HUES48 (cell line): Measurements from ENCODE around the gene PCSK4.
"Not testable (repeated sequence)": the region's sequence is repeated elsewhere in the genome, so short reads cannot be mapped to it uniquely, and the experiment has no call there.

Experiments
- H3K27ac ChIP-seq: one replicate; pipeline ENCODE4 v1.7.0; 2013; ENCODE audit warnings: low read depth, low read length, inconsistent platforms
- H3K27me3 ChIP-seq: 2 replicates; pipeline ENCODE4 v1.6.1; 2013; ENCODE audit warnings: mild to moderate bottlenecking, low read length; ENCODE audit not compliant: control insufficient read depth, insufficient read depth
- H3K36me3 ChIP-seq: 2 replicates; pipeline ENCODE4 v1.6.1; 2013; ENCODE audit warnings: low read length; ENCODE audit not compliant: control insufficient read depth, insufficient read depth
- H3K4me1 ChIP-seq: 2 replicates; pipeline ENCODE4 v1.6.1; 2013; ENCODE audit warnings: mild to moderate bottlenecking, low read length; ENCODE audit not compliant: control insufficient read depth, insufficient read depth
- H3K4me3 ChIP-seq: 2 replicates; pipeline ENCODE4 v1.5.1; 2013; ENCODE audit warnings: mild to moderate bottlenecking, low read depth, low read length
- H3K9ac ChIP-seq: 2 replicates; pipeline ENCODE4 v1.6.1; 2013; ENCODE audit warnings: mild to moderate bottlenecking, low read depth, low read length, moderate library complexity
- H3K9me3 ChIP-seq: 2 replicates; pipeline ENCODE4 v1.6.1; 2013; ENCODE audit warnings: low read length; ENCODE audit not compliant: control insufficient read depth, insufficient read depth

The PCSK4 gene

GRCh38 chr19:1502433-1503088 lies 12.4 kb upstream of the PCSK4 start:
- Histone ChIP-seq H3K27ac (no peak overlapping the region), H3K4me1 (peaks cover 3% of the 10 kb centered on the region; the same call in 1 of the 2 replicates), H3K9ac (no peak overlapping the region), H3K4me3 (no peak overlapping the region), H3K36me3 (no peaks in the 10 kb centered on the region), H3K27me3 (peaks cover 18% of the 10 kb centered on the region), H3K9me3 (no peaks in the 10 kb centered on the region; the same call in 1 of the 2 replicates)

- Histone ChIP-seq H3K9ac (no peak overlapping the region), H3K4me3 (no peak overlapping the region), H3K9me3 (no peaks in the 10 kb centered on the region; the same call in 1 of the 2 replicates), H3K27me3 (peaks cover 18% of the 10 kb centered on the region), H3K4me1 (peaks cover 3% of the 10 kb centered on the region; the same call in 1 of the 2 replicates), H3K36me3 (no peaks in the 10 kb centered on the region), H3K27ac (no peak overlapping the region)
Observed at GRCh38 chr19:1501200-1501595, 11.0 kb upstream of the PCSK4 start.

- peaks cover 16% of the 10 kb centered on the region for H3K27me3 ChIP-seq
- H3K9me3 ChIP-seq, H3K36me3 ChIP-seq: not testable (repeated sequence)
Observed at GRCh38 chr19:1499231-1499630, 9.1 kb upstream of the PCSK4 start.

GRCh38 chr19:1497578-1498235 lies 7.6 kb upstream of the PCSK4 start:
- Histone ChIP-seq H3K27me3 (peaks cover 2% of the 10 kb centered on the region; the same call in 1 of the 2 replicates), H3K4me1 (no peaks in the 10 kb centered on the region), H3K4me3 (no peak overlapping the region)

More at GRCh38 chr19:1499231-1499630, 9.1 kb upstream of the PCSK4 start:
- H3K4me3 ChIP-seq, H3K4me1 ChIP-seq, H3K9ac ChIP-seq, H3K27ac ChIP-seq: not testable (repeated sequence)

GRCh38 chr19:1496714-1497577 lies 6.8 kb upstream of the PCSK4 start:
- peaks cover 2% of the 10 kb centered on the region for H3K27me3 ChIP-seq
- H3K27ac ChIP-seq = no peak overlapping the region
- H3K36me3 ChIP-seq = no peaks in the 10 kb centered on the region
- no peak overlapping the region for H3K4me3 ChIP-seq
- H3K4me1 ChIP-seq = no peaks in the 10 kb centered on the region
- H3K9me3 ChIP-seq = no peaks in the 10 kb centered on the region; the same call in 1 of the 2 replicates
- no peak overlapping the region for H3K9ac ChIP-seq

More at GRCh38 chr19:1497578-1498235, 7.6 kb upstream of the PCSK4 start:
- Histone ChIP-seq H3K9ac (no peak overlapping the region), H3K36me3 (no peaks in the 10 kb centered on the region), H3K9me3 (no peaks in the 10 kb centered on the region; the same call in 1 of the 2 replicates), H3K27ac (no peak overlapping the region)

GRCh38 chr19:1495799-1496713 lies 5.9 kb upstream of the PCSK4 start:
- H3K9ac ChIP-seq = no peak overlapping the region
- H3K4me3 ChIP-seq = no peak overlapping the region
- H3K27me3 ChIP-seq = peaks cover 10% of the 10 kb centered on the region
- no peaks in the 10 kb centered on the region for H3K36me3 ChIP-seq
- no peaks in the 10 kb centered on the region for H3K4me1 ChIP-seq
- H3K27ac ChIP-seq = no peak overlapping the region
- no peaks in the 10 kb centered on the region; the same call in 1 of the 2 replicates for H3K9me3 ChIP-seq

- H3K4me1 ChIP-seq = no peaks in the 10 kb centered on the region
- H3K4me3 ChIP-seq = no peak overlapping the region
- H3K9ac ChIP-seq = no peak overlapping the region
- H3K36me3 ChIP-seq = no peaks in the 10 kb centered on the region
- peaks cover 10% of the 10 kb centered on the region for H3K27me3 ChIP-seq
- no peaks in the 10 kb centered on the region; the same call in 1 of the 2 replicates for H3K9me3 ChIP-seq
- H3K27ac ChIP-seq = no peak overlapping the region
Observed at GRCh38 chr19:1495051-1495798, 5.1 kb upstream of the PCSK4 start.

- Histone ChIP-seq H3K4me3 (no peak overlapping the region), H3K27ac (no peak overlapping the region), H3K9ac (no peak overlapping the region), H3K27me3 (peaks cover 10% of the 10 kb centered on the region), H3K4me1 (no peaks in the 10 kb centered on the region), H3K36me3 (no peaks in the 10 kb centered on the region), H3K9me3 (no peaks in the 10 kb centered on the region)
Observed at GRCh38 chr19:1494115-1494815, 4.1 kb upstream of the PCSK4 start.

- H3K27ac ChIP-seq = no peak overlapping the region
- H3K4me1 ChIP-seq = no peaks in the 10 kb centered on the region
- H3K27me3 ChIP-seq = peaks cover 10% of the 10 kb centered on the region
- H3K9ac ChIP-seq = no peak overlapping the region
- H3K9me3 ChIP-seq = no peaks in the 10 kb centered on the region
- no peak overlapping the region for H3K4me3 ChIP-seq
- no peaks in the 10 kb centered on the region for H3K36me3 ChIP-seq
Observed at GRCh38 chr19:1492474-1493006, 2.4 kb upstream of the PCSK4 start.
